BJ (cell line): ENCODE results near the gene LOXL3. TPM values are rescaled to one million over a fixed set of nuclear protein-coding genes. Genes with fewer than 3 reads are reported as not detected.

Source experiments
- CTCF ChIA-PET: fragments of 350-600 bp; formaldehyde crosslinking; extraction: SDS; loops from one replicate; lab custom pipeline; 2021; ENCODE audit warnings: antibody characterized with exemption, inconsistent platforms; lab: Yijun Ruan, JAX
- POLR2A ChIA-PET: fragments of 300-600 bp; sonication (Branson Sonifier 250); formaldehyde crosslinking; extraction: SDS; loops from one replicate; lab custom pipeline; 2021; ENCODE audit warnings: antibody characterized with exemption; lab: Charles Lee
- DNase-seq: peaks from one replicate; pipeline ENCODE4 v3.0.0-alpha.2; 2011; ENCODE audit warnings: low read depth
- H3K27me3 ChIP-seq: 2 replicates; pipeline ENCODE4 v1.6.0; 2011; ENCODE audit warnings: low read length; ENCODE audit not compliant: control insufficient read depth, insufficient read depth
- H3K36me3 ChIP-seq: 2 replicates; pipeline ENCODE4 v1.5.1; 2011; ENCODE audit warnings: low read length; ENCODE audit not compliant: control insufficient read depth, insufficient read depth
- H3K4me3 ChIP-seq: 2 replicates; pipeline ENCODE4 v1.5.1; 2011; ENCODE audit warnings: low read depth, mild to moderate bottlenecking, control low read depth, low read length
- CTCF ChIP-seq: IDR thresholded peaks from 2 replicates; pipeline ENCODE4 v1.5.1; 2011; ENCODE audit warnings: low read depth, mild to moderate bottlenecking, control low read depth, inconsistent platforms, low read length, moderate library complexity; ENCODE audit not compliant: insufficient read depth
- polyA plus RNA-seq: library from polyadenylated mRNA; depleted of rRNA; stranded (reverse); fragments of >200 nt; gene quantifications from 2 replicates; pipeline ENCODE4 v1.2.3, GENCODE V29; 2011

The LOXL3 gene
- polyA plus RNA-seq, 1 experiment: 130 TPM

DNA sequence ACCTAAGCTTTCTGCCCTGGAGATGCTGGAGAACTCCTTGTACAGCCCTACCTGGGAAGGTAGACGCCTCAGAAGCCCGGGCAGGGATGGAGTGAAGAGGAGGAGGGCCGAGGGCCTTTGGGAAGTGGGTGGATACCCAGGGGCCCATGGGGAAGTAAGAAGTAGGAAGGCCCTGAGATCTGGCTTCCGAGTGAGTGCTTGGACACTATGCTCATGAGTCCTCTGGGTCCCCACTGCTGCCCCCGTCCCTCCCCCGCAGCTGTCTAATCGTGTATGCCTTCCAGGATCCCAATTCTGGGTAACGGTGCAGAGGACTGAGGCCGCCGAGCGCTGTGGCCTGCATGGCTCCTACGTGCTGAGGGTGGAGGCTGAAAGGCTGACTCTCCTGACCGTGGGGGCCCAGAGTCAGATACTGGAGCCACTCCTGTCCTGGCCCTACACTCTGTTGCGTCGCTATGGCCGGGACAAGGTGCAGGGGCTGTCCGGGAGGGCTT is 1.9 kb upstream of the LOXL3 start:
- Histone ChIP-seq H3K27me3 (no peaks in the 10 kb centered on the region), H3K36me3 (peaks cover 4% of the 10 kb centered on the region), H3K4me3 (peak overlapping the region; percentile 54)
- TF ChIP-seq CTCF: no peak
- DNase-seq: no peak
- CTCF ChIA-PET: interaction anchor here (0.5 to 1.7 kb wide), 3 partner anchors 10 to 19 kb away, joined by 3 to 4 read pairs (median 3); no protein-coding TSS in a partner anchor
- POLR2A ChIA-PET: no interaction called here

- ChIA-PET CTCF (interaction anchor here (1.0 kb wide), 1 partner anchor 12 kb away, joined by 3 read pairs; no protein-coding TSS in a partner anchor), POLR2A (no interaction called here)
- no peak for DNase-seq
These were observed 1.2 kb upstream of the LOXL3 start for GRCh38 chr2:74554820-74555531.

GRCh38 chr2:74552914-74553811 is 579 bp downstream of the LOXL3 start:
- TF ChIP-seq CTCF: no peak
- POLR2A ChIA-PET: interaction anchor here (1.0 kb wide), 1 partner anchor 14 kb away, joined by 3 read pairs; no protein-coding TSS in a partner anchor
- Histone ChIP-seq H3K27me3 (no peaks in the 10 kb centered on the region), H3K4me3 (peak overlapping the region; percentile 54), H3K36me3 (peaks cover 4% of the 10 kb centered on the region)
- DNase-seq: no peak
- CTCF ChIA-PET: interaction anchor here (1.0 to 1.6 kb wide), 3 partner anchors 13 to 48 kb away, joined by 3 to 6 read pairs (median 3); no protein-coding TSS in a partner anchor

More at GRCh38 chr2:74554820-74555531, 1.2 kb upstream of the LOXL3 start:
- Histone ChIP-seq H3K27me3 (no peaks in the 10 kb centered on the region), H3K4me3 (peak overlapping the region; percentile 54), H3K36me3 (peaks cover 4% of the 10 kb centered on the region)
- no peak for TF ChIP-seq CTCF

- no peaks in the 10 kb centered on the region for H3K27me3 ChIP-seq
- peaks cover 4% of the 10 kb centered on the region for H3K36me3 ChIP-seq
- ChIA-PET POLR2A (no interaction called here), CTCF (interaction anchor here (1.0 to 1.1 kb wide), 2 partner anchors 23 to 49 kb away, joined by 3 read pairs; no protein-coding TSS in a partner anchor)
- no peak for DNase-seq
- no peak for TF ChIP-seq CTCF
- H3K4me3 ChIP-seq: peak overlapping the region; percentile 54
These were observed 1.5 kb downstream of the LOXL3 start for GRCh38 chr2:74551942-74552913.
